HepG2 (cell line): ENCODE data around the gene ARL15.

Experiments used
- CC2D1A ChIP-seq: sonication (generic); formaldehyde crosslinking; IDR thresholded peaks from 2 replicates; pipeline ENCODE4 v1.8.1; 2023; ENCODE audit warnings: mild to moderate bottlenecking, missing genetic modification reagents
- MAX ChIP-seq: IDR thresholded peaks from 2 replicates; pipeline ENCODE4 v1.6.1; 2012; ENCODE audit warnings: inconsistent platforms
- NR2F6 ChIP-seq, 2 experiments: IDR thresholded peaks; 2 replicates each; pipeline ENCODE4 v1.6.1; 2016; ENCODE audit warnings: antibody characterized with exemption in 1 of 2, mild to moderate bottlenecking in 1 of 2
- POLR2A ChIP-seq, 2 experiments: IDR thresholded peaks; 2 replicates each; pipeline ENCODE4 v1.6.1; 2011; ENCODE audit warnings: low read depth in 2 of 2, low read length in 2 of 2, mild to moderate bottlenecking in 1 of 2, moderate library complexity in 1 of 2; ENCODE audit not compliant: insufficient read depth in 1 of 2
- SP1 ChIP-seq, 2 experiments: fragments of 450-650 bp in 1 of 2; sonication (generic) in 1 of 2; formaldehyde crosslinking in 1 of 2; IDR thresholded peaks; 2 replicates each; pipeline versions ENCODE4 v1.4.0 to v1.6.1; 2016 to 2020; ENCODE audit warnings: missing genetic modification reagents in 1 of 2
- SP2 ChIP-seq: sonication (generic); formaldehyde crosslinking; IDR thresholded peaks from 2 replicates; pipeline ENCODE4 v1.5.1; 2020; ENCODE audit warnings: mild to moderate bottlenecking, missing genetic modification reagents
- TAF1 ChIP-seq: sonication (generic); formaldehyde crosslinking; IDR thresholded peaks from 2 replicates; pipeline ENCODE4 v1.4.0; 2020; ENCODE audit warnings: missing genetic modification reagents
- ZNF282 ChIP-seq: fragments of 450-650 bp; IDR thresholded peaks from 2 replicates; pipeline ENCODE4 v1.6.1; 2018; ENCODE audit not compliant: partially characterized antibody
- ZNF577 ChIP-seq: sonication (generic); formaldehyde crosslinking; IDR thresholded peaks from 2 replicates; pipeline ENCODE4 v1.4.0; 2020; ENCODE audit warnings: mild to moderate bottlenecking, low read depth, missing genetic modification reagents, borderline replicate concordance
- ZNF7 ChIP-seq: IDR thresholded peaks from 2 replicates; pipeline ENCODE4 v1.6.1; 2016; ENCODE audit warnings: missing biosample characterization, missing genetic modification reagents
- ZNF720 ChIP-seq: sonication (generic); formaldehyde crosslinking; IDR thresholded peaks from 2 replicates; pipeline ENCODE4 v1.4.0; 2020; ENCODE audit warnings: missing genetic modification reagents
- TF ChIP-seq, protein P1 (sequence below): sonication (generic); formaldehyde crosslinking; IDR thresholded peaks from 2 replicates; pipeline ENCODE4 v1.4.0; 2020; ENCODE audit warnings: missing genetic modification reagents
- TF ChIP-seq, protein P2 (sequence below): sonication (generic); formaldehyde crosslinking; IDR thresholded peaks from 2 replicates; pipeline ENCODE4 v1.5.0; 2020; ENCODE audit warnings: mild to moderate bottlenecking, missing genetic modification reagents, moderate library complexity
- TF ChIP-seq, protein P3 (sequence below): sonication (generic); formaldehyde crosslinking; conservative IDR thresholded peaks from 2 replicates; pipeline ENCODE4 v1.4.0; 2020; ENCODE audit warnings: missing genetic modification reagents

GRCh38 chr5:54184806-54185205, 125.6 kb downstream of the ARL15 start:
- TF ChIP-seq ZNF577 (CRISPR knock-in tag) (no peak), SP1 (IDR thresholded peaks at IDR 0.05) (no peak), SP1 (CRISPR knock-in tag; IDR thresholded peaks at IDR 0.05) (no peak), MAX (no peak), ZNF7 (CRISPR knock-in tag) (no peak), POLR2A (IDR thresholded peaks at IDR 0.05; ENCODE audit: insufficient read depth in 1 of 2, low read depth in 2 of 2, low read length in 2 of 2) (no peak), CC2D1A (no peak), ZNF282 (no peak), TAF1 (CRISPR knock-in tag) (no peak), ZNF720 (CRISPR knock-in tag) (no peak), SP2 (no peak), NR2F6 (IDR thresholded peaks at IDR 0.05) (no peak), NR2F6 (CRISPR knock-in tag; IDR thresholded peaks at IDR 0.05) (no peak)
- TF ChIP-seq, protein P1, sequence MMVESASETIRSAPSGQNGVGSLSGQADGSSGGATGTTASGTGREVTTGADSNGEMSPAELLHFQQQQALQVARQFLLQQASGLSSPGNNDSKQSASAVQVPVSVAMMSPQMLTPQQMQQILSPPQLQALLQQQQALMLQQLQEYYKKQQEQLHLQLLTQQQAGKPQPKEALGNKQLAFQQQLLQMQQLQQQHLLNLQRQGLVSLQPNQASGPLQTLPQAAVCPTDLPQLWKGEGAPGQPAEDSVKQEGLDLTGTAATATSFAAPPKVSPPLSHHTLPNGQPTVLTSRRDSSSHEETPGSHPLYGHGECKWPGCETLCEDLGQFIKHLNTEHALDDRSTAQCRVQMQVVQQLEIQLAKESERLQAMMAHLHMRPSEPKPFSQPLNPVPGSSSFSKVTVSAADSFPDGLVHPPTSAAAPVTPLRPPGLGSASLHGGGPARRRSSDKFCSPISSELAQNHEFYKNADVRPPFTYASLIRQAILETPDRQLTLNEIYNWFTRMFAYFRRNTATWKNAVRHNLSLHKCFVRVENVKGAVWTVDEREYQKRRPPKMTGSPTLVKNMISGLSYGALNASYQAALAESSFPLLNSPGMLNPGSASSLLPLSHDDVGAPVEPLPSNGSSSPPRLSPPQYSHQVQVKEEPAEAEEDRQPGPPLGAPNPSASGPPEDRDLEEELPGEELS (CRISPR knock-in tag): no peak
- TF ChIP-seq, protein P2, sequence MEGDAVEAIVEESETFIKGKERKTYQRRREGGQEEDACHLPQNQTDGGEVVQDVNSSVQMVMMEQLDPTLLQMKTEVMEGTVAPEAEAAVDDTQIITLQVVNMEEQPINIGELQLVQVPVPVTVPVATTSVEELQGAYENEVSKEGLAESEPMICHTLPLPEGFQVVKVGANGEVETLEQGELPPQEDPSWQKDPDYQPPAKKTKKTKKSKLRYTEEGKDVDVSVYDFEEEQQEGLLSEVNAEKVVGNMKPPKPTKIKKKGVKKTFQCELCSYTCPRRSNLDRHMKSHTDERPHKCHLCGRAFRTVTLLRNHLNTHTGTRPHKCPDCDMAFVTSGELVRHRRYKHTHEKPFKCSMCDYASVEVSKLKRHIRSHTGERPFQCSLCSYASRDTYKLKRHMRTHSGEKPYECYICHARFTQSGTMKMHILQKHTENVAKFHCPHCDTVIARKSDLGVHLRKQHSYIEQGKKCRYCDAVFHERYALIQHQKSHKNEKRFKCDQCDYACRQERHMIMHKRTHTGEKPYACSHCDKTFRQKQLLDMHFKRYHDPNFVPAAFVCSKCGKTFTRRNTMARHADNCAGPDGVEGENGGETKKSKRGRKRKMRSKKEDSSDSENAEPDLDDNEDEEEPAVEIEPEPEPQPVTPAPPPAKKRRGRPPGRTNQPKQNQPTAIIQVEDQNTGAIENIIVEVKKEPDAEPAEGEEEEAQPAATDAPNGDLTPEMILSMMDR (CRISPR knock-in tag): no peak
- TF ChIP-seq, protein P3, sequence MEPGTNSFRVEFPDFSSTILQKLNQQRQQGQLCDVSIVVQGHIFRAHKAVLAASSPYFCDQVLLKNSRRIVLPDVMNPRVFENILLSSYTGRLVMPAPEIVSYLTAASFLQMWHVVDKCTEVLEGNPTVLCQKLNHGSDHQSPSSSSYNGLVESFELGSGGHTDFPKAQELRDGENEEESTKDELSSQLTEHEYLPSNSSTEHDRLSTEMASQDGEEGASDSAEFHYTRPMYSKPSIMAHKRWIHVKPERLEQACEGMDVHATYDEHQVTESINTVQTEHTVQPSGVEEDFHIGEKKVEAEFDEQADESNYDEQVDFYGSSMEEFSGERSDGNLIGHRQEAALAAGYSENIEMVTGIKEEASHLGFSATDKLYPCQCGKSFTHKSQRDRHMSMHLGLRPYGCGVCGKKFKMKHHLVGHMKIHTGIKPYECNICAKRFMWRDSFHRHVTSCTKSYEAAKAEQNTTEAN (CRISPR knock-in tag): no peak
